ENCODE results near the gene TMEM132D.

Gene TMEM132D

GRCh38 chr12:129312048-129312447, 591.8 kb downstream of the TMEM132D start:
- DNase-seq = no peak

- no peak for DNase-seq
These were observed 593.5 kb downstream of the TMEM132D start for GRCh38 chr12:129310346-129310745.

- DNase-seq = no peak
These were observed 598.0 kb downstream of the TMEM132D start for GRCh38 chr12:129305851-129306250.

GRCh38 chr12:129304529-129304928, 599.3 kb downstream of the TMEM132D start:
- no peak for DNase-seq

GRCh38 chr12:129300011-129300410, 603.8 kb downstream of the TMEM132D start:
- DNase-seq = no peak

- DNase-seq = no peak
These were observed 604.9 kb downstream of the TMEM132D start for GRCh38 chr12:129298921-129299320.

- DNase-seq = no peak
These were observed 607.2 kb downstream of the TMEM132D start for GRCh38 chr12:129296671-129297070.

GRCh38 chr12:129294868-129295267, 609.0 kb downstream of the TMEM132D start:
- no peak for DNase-seq

GRCh38 chr12:129279771-129280170, 624.1 kb downstream of the TMEM132D start:
- no peak for DNase-seq

- no peak for DNase-seq
These were observed 627.3 kb downstream of the TMEM132D start for GRCh38 chr12:129276361-129277060.

- no peak for DNase-seq
These were observed 633.9 kb downstream of the TMEM132D start for GRCh38 chr12:129269756-129270495.

GRCh38 chr12:129258781-129259318, 645.0 kb downstream of the TMEM132D start:
- DNase-seq = no peak

GRCh38 chr12:129257524-129257923, 646.3 kb downstream of the TMEM132D start:
- no peak for DNase-seq

- no peak for DNase-seq
These were observed 657.2 kb downstream of the TMEM132D start for GRCh38 chr12:129246630-129247029.

- DNase-seq = no peak
These were observed 658.1 kb downstream of the TMEM132D start for GRCh38 chr12:129245769-129246168.

GRCh38 chr12:129241852-129242251, 662.0 kb downstream of the TMEM132D start:
- no peak for DNase-seq

GRCh38 chr12:129237881-129238280, 665.9 kb downstream of the TMEM132D start:
- DNase-seq = no peak

- DNase-seq = no peak
These were observed 669.6 kb downstream of the TMEM132D start for GRCh38 chr12:129234209-129234608.

- DNase-seq = no peak
These were observed 672.3 kb downstream of the TMEM132D start for GRCh38 chr12:129231491-129231890.

GRCh38 chr12:129230995-129231394, 672.8 kb downstream of the TMEM132D start:
- DNase-seq = no peak

- DNase-seq = no peak
These were observed 677.0 kb downstream of the TMEM132D start for GRCh38 chr12:129226851-129227250.

GRCh38 chr12:129226005-129226404, 677.8 kb downstream of the TMEM132D start:
- no peak for DNase-seq

GRCh38 chr12:129215556-129215955, 688.3 kb downstream of the TMEM132D start:
- no peak for DNase-seq

- no peak for DNase-seq
These were observed 690.3 kb downstream of the TMEM132D start for GRCh38 chr12:129213551-129213950.

All from CD4-positive, alpha-beta T cell treated with Interleukin-4 for 1 hour (primary cell).